B cell (primary cell): ENCODE data around the gene KCNJ10. TPM values are rescaled to one million over a fixed set of nuclear protein-coding genes. Genes with fewer than 3 reads are reported as not detected.

Experiments used
- ATAC-seq: fragments of 200-7000 bp; cut with Tn5 transposase; one replicate; pipeline ENCODE4 v1.10.0; 2021; ENCODE audit warnings: low read depth, mild to moderate bottlenecking, moderate number of reproducible peaks, moderate library complexity
- CTCF ChIA-PET: fragments of 350-600 bp; sonication (Branson Sonifier 250); formaldehyde crosslinking; loops from one replicate; lab custom pipeline; 2021; ENCODE audit warnings: antibody characterized with exemption, inconsistent platforms; lab: Charles Lee
- POLR2A ChIA-PET: fragments of 350-600 bp; sonication (Branson Sonifier 250); formaldehyde crosslinking; loops from one replicate; lab custom pipeline; 2021; ENCODE audit warnings: antibody characterized with exemption; lab: Charles Lee
- DNase-seq: peaks from one replicate; pipeline ENCODE4 v3.0.0; 2013
- H2AFZ ChIP-seq: 2 replicates; pipeline ENCODE4 v1.6.1; 2012; ENCODE audit warnings: mild to moderate bottlenecking, low read depth, low read length; ENCODE audit not compliant: insufficient read depth, poor library complexity, severe bottlenecking
- H3K27ac ChIP-seq, 2 donors: 1 replicate in 1 of 2; 2 replicates in 1 of 2; pipeline ENCODE4 v1.5.1; 2012 to 2013; ENCODE audit warnings: low read length in 2 of 2, mild to moderate bottlenecking in 2 of 2, moderate library complexity in 1 of 2
- H3K27me3 ChIP-seq, 4 experiments: fragments of 200-600 bp in 1 of 4; sonication (generic) in 1 of 4; replicated peaks in 1 of 4; 1 replicate in 2 of 4; 2 replicates in 2 of 4; pipeline versions ENCODE4 v1.6.1 to v1.7.0; 2013 to 2016; ENCODE audit warnings: low read length in 3 of 4, mild to moderate bottlenecking in 2 of 4, mixed read lengths in 1 of 4, moderate library complexity in 1 of 4; ENCODE audit not compliant: insufficient read depth in 4 of 4, control insufficient read depth in 3 of 4; ENCODE audit errors: control extremely low read depth in 1 of 4
- H3K36me3 ChIP-seq, 2 experiments: replicated peaks in 1 of 2; 1 replicate in 1 of 2; 2 replicates in 1 of 2; pipeline versions ENCODE4 v1.6.1 to v1.7.1; 2013; ENCODE audit warnings: low read length in 1 of 2; ENCODE audit not compliant: insufficient read depth in 2 of 2, control insufficient read depth in 1 of 2; ENCODE audit errors: control extremely low read depth in 1 of 2, extremely low read depth in 1 of 2
- H3K4me1 ChIP-seq, 2 donors: fragments of 200-600 bp in 1 of 2; sonication (generic) in 1 of 2; 1 replicate in 1 of 2; 2 replicates in 1 of 2; pipeline versions ENCODE4 v1.5.1 to v1.6.1; 2013 to 2017; ENCODE audit warnings: low read length in 2 of 2; ENCODE audit not compliant: control insufficient read depth in 2 of 2, insufficient read depth in 2 of 2
- H3K4me2 ChIP-seq: replicated peaks from 2 replicates; pipeline ENCODE3; 2012; ENCODE audit warnings: mild to moderate bottlenecking, low read depth, low read length; ENCODE audit not compliant: poor library complexity, severe bottlenecking
- H3K4me3 ChIP-seq, 5 experiments: fragments of 200-600 bp in 1 of 5; sonication (generic) in 1 of 5; 1 replicate in 3 of 5; 2 replicates in 2 of 5; pipeline versions ENCODE4 v1.5.1 to v1.7.0; 2011 to 2016; ENCODE audit warnings: low read length in 4 of 5, mild to moderate bottlenecking in 4 of 5, low read depth in 2 of 5, control low read depth in 1 of 5, moderate library complexity in 1 of 5; ENCODE audit not compliant: insufficient read depth in 1 of 5; ENCODE audit errors: control extremely low read depth in 1 of 5, extremely low read depth in 1 of 5
- H3K79me2 ChIP-seq: fragments of 200-600 bp; sonication (generic); one replicate; pipeline ENCODE4 v1.6.0; 2016; ENCODE audit warnings: low read length; ENCODE audit not compliant: control insufficient read depth, insufficient read depth
- H3K9ac ChIP-seq: fragments of 200-600 bp; sonication (generic); 2 replicates; pipeline ENCODE4 v1.6.1; 2017; ENCODE audit warnings: mild to moderate bottlenecking, low read length, moderate library complexity
- H3K9me3 ChIP-seq, 3 donors: one replicate each; pipeline versions ENCODE4 v1.6.1 to v1.7.1; 2013; ENCODE audit warnings: low read length in 2 of 3; ENCODE audit not compliant: control insufficient read depth in 2 of 3, insufficient read depth in 1 of 3; ENCODE audit errors: control extremely low read depth in 1 of 3
- H4K20me1 ChIP-seq: 2 replicates; pipeline ENCODE4 v1.6.0; 2012; ENCODE audit warnings: mild to moderate bottlenecking, low read length; ENCODE audit not compliant: insufficient read depth, control insufficient read depth, poor library complexity, severe bottlenecking
- H3K27ac Mint-ChIP-seq: one replicate; pipeline ENCODE4 v1.8.0; 2021; ENCODE audit warnings: mixed read lengths
- H3K27me3 Mint-ChIP-seq: one replicate; pipeline ENCODE4 v1.8.0; 2021; ENCODE audit warnings: mixed read lengths
- H3K4me1 Mint-ChIP-seq: one replicate; pipeline ENCODE4 v1.8.0; 2021; ENCODE audit warnings: mixed read lengths
- H3K4me3 Mint-ChIP-seq: one replicate; pipeline ENCODE4 v1.8.0; 2021; ENCODE audit warnings: mixed read lengths
- H3K9me3 Mint-ChIP-seq: one replicate; pipeline ENCODE4 v1.8.0; 2022; ENCODE audit warnings: mixed read lengths; ENCODE audit not compliant: insufficient read depth
- CTCF ChIP-seq: fragments of 200-600 bp; IDR thresholded peaks from one replicate; pipeline ENCODE4 v1.8.0; 2022; ENCODE audit warnings: antibody characterized with exemption, mild to moderate bottlenecking
- EZH2 ChIP-seq: IDR thresholded peaks from 2 replicates; pipeline ENCODE4 v1.6.1; 2012; ENCODE audit warnings: borderline replicate concordance, low read depth, mild to moderate bottlenecking, moderate library complexity, low read length; ENCODE audit not compliant: insufficient read depth, poor library complexity, severe bottlenecking
- WGBS: methylation state at CpG from one replicate; pipeline ENCODE4 v1.1.5; 2013; ENCODE audit warnings: missing lambda C conversion rate; ENCODE audit not compliant: insufficient coverage; 5-methylcytosine and 5-hydroxymethylcytosine counted together
- intact Hi-C: fragments of 100-400 bp; cut with micrococcal nuclease; formaldehyde crosslinking; loops from one replicate; pipeline ENCODE4 v1.10.0; 2022
- polyA plus RNA-seq: library from polyadenylated mRNA; depleted of rRNA; stranded (reverse); fragments of >200 nt; gene quantifications from 2 replicates; pipeline ENCODE4 v1.2.3, GENCODE V29; 2012
- total RNA-seq, 2 donors: library from RNA; stranded (reverse); fragments of 120-200 nt in 1 of 2; gene quantifications; 1 replicate in 1 of 2; 2 replicates in 1 of 2; pipeline versions ENCODE4 v1.2.3 to v1.2.4, GENCODE V29; 2013 to 2022

KCNJ10 gene
- total and polyA plus RNA-seq, 2 donors (not counting 1 experiment from before 2014, with no cell fraction given) = not detected

- POLR2A ChIA-PET = no interaction called here
- DNase-seq (no peak), ATAC-seq (no peak)
- Mint-ChIP-seq H3K4me1 (no peaks in the 10 kb centered on the region), H3K27ac (no peak overlapping the region), H3K4me3 (no peak overlapping the region), H3K27me3 (peaks cover 57% of the 10 kb centered on the region), H3K9me3 (no peaks in the 10 kb centered on the region)
- no peak for TF ChIP-seq EZH2
- TF ChIP-seq CTCF = no peak
- Histone ChIP-seq H3K27me3 (peaks cover 0 to 35% (median 24%) of the 10 kb centered on the region in 4 experiments), H3K4me3 (no peak overlapping the region), H3K9me3 (no peaks in the 10 kb centered on the region), H3K79me2 (no peaks in the 10 kb centered on the region), H4K20me1 (no peaks in the 10 kb centered on the region), H3K4me2 (no peak overlapping the region), H3K9ac (no peak overlapping the region), H3K27ac (no peak overlapping the region), H3K4me1 (no peaks in the 10 kb centered on the region), H3K36me3 (no peaks in the 10 kb centered on the region), H2AFZ (no peak overlapping the region)
- WGBS = 100% methylated on average over 1 of the region's 3 CpGs
- CTCF ChIA-PET = interaction anchor here (4.4 to 5.4 kb wide), 2 partner anchors 10 to 30 kb away, joined by 24 to 46 read pairs; no protein-coding TSS in a partner anchor
- intact Hi-C loops = loop anchor here (5.0 kb wide), 1 partner anchor 139 kb away; no protein-coding TSS in a partner anchor
Measured at GRCh38 chr1:160076295-160076694, 6.3 kb upstream of the KCNJ10 start.

DNA sequence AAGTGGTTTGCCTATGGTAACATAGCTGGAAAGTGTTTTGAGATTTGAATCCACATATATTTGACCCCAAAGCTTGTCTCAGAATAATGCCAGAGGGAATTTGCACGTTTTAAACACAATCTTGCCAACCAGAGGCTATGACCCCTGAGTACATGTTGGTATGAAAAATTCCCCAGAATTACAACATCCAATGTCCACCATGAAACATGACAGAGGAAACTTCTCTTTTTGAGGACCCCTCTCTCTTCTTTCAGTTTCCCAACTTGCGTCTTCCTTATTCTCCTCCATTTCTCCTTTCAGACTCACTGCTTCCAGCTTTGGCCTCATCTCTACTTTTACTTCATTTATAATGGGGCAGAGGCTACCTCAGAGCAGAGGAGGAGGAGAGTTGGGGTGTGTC, 5.9 kb upstream of the KCNJ10 start:
- intact Hi-C loops = loop anchor here (5.0 kb wide), 1 partner anchor 139 kb away; no protein-coding TSS in a partner anchor
- H3K4me2 ChIP-seq = no peak overlapping the region
- no peak overlapping the region for H3K27ac Mint-ChIP-seq

More for the DNA sequence above, 5.9 kb upstream of the KCNJ10 start:
- Histone ChIP-seq H3K27me3 (peaks cover 0 to 32% (median 25%) of the 10 kb centered on the region in 4 experiments), H3K79me2 (no peaks in the 10 kb centered on the region), H3K4me3 (no peak overlapping the region), H3K36me3 (no peaks in the 10 kb centered on the region), H3K27ac (no peak overlapping the region), H3K4me1 (peaks cover 1% of the 10 kb centered on the region in 2 donors), H4K20me1 (no peaks in the 10 kb centered on the region), H3K9ac (no peak overlapping the region), H3K9me3 (no peaks in the 10 kb centered on the region), H2AFZ (no peak overlapping the region)
- no peak for TF ChIP-seq EZH2
- TF ChIP-seq CTCF = no peak
- ChIA-PET CTCF (interaction anchor here (4.4 to 5.4 kb wide), 2 partner anchors 10 to 30 kb away, joined by 24 to 46 read pairs; no protein-coding TSS in a partner anchor), POLR2A (no interaction called here)
- H3K4me3 Mint-ChIP-seq = no peak overlapping the region
- no CpG with 5 or more reads among the region's 2 CpGs for WGBS
- H3K27me3 Mint-ChIP-seq = peaks cover 55% of the 10 kb centered on the region
- no peaks in the 10 kb centered on the region for H3K9me3 Mint-ChIP-seq
- no peak for DNase-seq
- H3K4me1 Mint-ChIP-seq = no peaks in the 10 kb centered on the region
- ATAC-seq = no peak
